Measurements from ENCODE around the gene ZNF217.

Gene ZNF217

GRCh38 chr20:53581444-53582250 lies 12.0 kb downstream of the ZNF217 start:
- Histone ChIP-seq H3K4me3 (replicated peaks; ENCODE audit: insufficient read depth, low read length) (peak overlapping the region; percentile 39), H3K27ac (replicated peaks) (peak overlapping the region; percentile 40), H3K27me3 (ENCODE audit: insufficient read depth, poor library complexity, severe bottlenecking) (no peaks in the 10 kb centered on the region)
- DNase-seq (ENCODE audit: low read depth in 1 of 2, low spot score in 1 of 2), result peak; percentile 53 to 70
- TF ChIP-seq POLR2AphosphoS5 (IDR thresholded peaks at IDR 0.05; ENCODE audit: low read depth) (peak; percentile 40; the same call in 1 of the 2 replicates), REST (IDR thresholded peaks at IDR 0.05; ENCODE audit: insufficient replicate concordance, low read depth) (no peak)

- Histone ChIP-seq H3K4me3 (replicated peaks; ENCODE audit: insufficient read depth, low read length) (peak overlapping the region; percentile 39), H3K27me3 (ENCODE audit: insufficient read depth, poor library complexity, severe bottlenecking) (no peaks in the 10 kb centered on the region), H3K27ac (replicated peaks) (peak overlapping the region; percentile 62)
- peak; percentile 25 for TF ChIP-seq REST (IDR thresholded peaks at IDR 0.05; ENCODE audit: insufficient replicate concordance, low read depth)
- no peak for TF ChIP-seq POLR2AphosphoS5 (IDR thresholded peaks at IDR 0.05; ENCODE audit: low read depth)
- no peak for DNase-seq (ENCODE audit: low read depth in 1 of 2, low spot score in 1 of 2)
Observed at GRCh38 chr20:53580376-53581111, 13.1 kb downstream of the ZNF217 start.

GRCh38 chr20:53579581-53580375 lies 13.9 kb downstream of the ZNF217 start:
- Histone ChIP-seq H3K27me3 (ENCODE audit: insufficient read depth, poor library complexity, severe bottlenecking) (no peaks in the 10 kb centered on the region), H3K27ac (replicated peaks) (peak overlapping the region; percentile 62), H3K4me3 (replicated peaks; ENCODE audit: insufficient read depth, low read length) (peak overlapping the region; percentile 39)
- TF ChIP-seq CTCF (IDR thresholded peaks at IDR 0.05; ENCODE audit: insufficient read depth, low read length), result no peak
- TF ChIP-seq REST (IDR thresholded peaks at IDR 0.05; ENCODE audit: insufficient replicate concordance, low read depth), result no peak
- no peak for TF ChIP-seq SPI1 (IDR thresholded peaks at IDR 0.05; ENCODE audit: borderline replicate concordance, low read depth)
- peak; percentile 30; the same call in 1 of the 2 replicates for TF ChIP-seq GABPA (IDR thresholded peaks at IDR 0.05; ENCODE audit: low read depth)
- 0 out of 2 replicates have a peak, but pooled peaks have one; percentile 15 for TF ChIP-seq POLR2AphosphoS5 (IDR thresholded peaks at IDR 0.05; ENCODE audit: low read depth)
- DNase-seq (ENCODE audit: low read depth in 1 of 2, low spot score in 1 of 2), result peak; percentile 63 to 85
